ENCODE measurements around the gene WDFY2.
A peak's percentile ranks its signal among the peaks of the same experiment; 100 is the strongest.

The WDFY2 gene

DNA sequence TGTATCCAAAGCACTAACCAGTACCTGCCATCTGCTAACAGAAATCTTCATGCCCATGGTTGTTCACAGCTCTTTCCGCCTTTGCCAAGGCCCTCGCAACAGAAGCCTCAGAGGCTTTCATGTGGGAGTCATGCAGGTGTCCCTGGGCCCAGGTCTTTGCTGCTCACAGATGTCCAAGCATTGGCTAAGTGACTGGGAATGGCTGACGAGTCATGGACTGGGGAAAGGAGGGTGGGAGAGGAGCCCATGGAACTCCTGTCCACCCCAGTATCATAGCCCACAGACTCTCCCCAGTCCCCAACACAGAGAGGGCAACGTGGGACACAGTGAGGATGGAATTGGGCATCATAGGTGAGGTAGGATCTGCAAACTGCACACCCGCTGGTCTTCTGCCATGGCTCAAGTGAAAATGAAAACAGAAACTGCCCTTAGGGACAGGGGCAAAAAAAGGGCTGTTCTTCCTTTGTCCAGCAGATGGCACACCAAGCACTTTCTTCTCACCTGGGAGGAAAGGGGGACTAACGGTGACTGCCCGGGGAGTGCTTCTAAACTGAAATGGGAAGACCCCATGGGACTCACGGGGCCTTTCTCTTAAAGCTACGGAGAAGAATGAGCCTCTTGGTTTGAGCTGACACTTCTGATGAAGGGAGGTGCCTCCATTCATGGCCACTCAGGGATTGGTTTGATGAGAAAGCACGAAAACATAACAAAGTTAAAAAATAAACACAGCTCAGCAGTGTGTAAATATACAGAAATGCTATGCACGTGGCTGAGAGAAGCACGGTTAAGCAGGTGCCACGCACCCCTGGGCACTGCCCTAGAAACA, 230.8 kb downstream of the WDFY2 start:
- TF ChIP-seq, protein P1, sequence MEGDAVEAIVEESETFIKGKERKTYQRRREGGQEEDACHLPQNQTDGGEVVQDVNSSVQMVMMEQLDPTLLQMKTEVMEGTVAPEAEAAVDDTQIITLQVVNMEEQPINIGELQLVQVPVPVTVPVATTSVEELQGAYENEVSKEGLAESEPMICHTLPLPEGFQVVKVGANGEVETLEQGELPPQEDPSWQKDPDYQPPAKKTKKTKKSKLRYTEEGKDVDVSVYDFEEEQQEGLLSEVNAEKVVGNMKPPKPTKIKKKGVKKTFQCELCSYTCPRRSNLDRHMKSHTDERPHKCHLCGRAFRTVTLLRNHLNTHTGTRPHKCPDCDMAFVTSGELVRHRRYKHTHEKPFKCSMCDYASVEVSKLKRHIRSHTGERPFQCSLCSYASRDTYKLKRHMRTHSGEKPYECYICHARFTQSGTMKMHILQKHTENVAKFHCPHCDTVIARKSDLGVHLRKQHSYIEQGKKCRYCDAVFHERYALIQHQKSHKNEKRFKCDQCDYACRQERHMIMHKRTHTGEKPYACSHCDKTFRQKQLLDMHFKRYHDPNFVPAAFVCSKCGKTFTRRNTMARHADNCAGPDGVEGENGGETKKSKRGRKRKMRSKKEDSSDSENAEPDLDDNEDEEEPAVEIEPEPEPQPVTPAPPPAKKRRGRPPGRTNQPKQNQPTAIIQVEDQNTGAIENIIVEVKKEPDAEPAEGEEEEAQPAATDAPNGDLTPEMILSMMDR (IDR thresholded peaks at IDR 0.05; ENCODE audit: low read depth, low read length) = peak; percentile 86
- peak; percentile 71 to 73 for DNase-seq (ENCODE audit: low read depth in 2 of 2)

DNA sequence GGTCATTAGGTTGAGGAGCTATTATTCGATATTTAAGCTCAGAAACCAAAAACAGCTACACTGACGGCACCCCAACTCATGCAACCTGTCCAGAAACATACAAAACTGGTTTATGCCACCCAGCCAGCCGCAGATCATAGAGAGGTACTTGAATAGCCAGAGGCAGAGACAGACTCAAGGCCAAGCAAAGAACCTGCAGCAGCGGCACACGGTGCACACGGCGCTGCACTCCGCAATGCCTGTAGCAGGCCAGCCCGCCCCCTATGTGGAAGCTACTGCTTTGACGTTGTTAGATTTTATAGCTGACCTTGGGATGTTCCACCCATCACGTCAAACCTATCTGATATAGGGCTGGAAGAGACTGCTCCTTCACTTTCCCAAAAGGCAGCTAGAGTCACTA, 231.6 kb downstream of the WDFY2 start:
- TF ChIP-seq, protein P1 (IDR thresholded peaks at IDR 0.05; ENCODE audit: low read depth, low read length) = no peak
- H3K4me3 ChIP-seq (replicated peaks in 1 of 2; ENCODE audit: low read depth in 2 of 2, low read length in 2 of 2) = no peak overlapping the region
- no peak for DNase-seq (ENCODE audit: low read depth in 2 of 2)

More for the DNA sequence above, 230.8 kb downstream of the WDFY2 start:
- peak overlapping the region in 1 of 2 donors; percentile 21 for H3K4me3 ChIP-seq (replicated peaks in 1 of 2; ENCODE audit: low read depth in 2 of 2, low read length in 2 of 2)

DNA sequence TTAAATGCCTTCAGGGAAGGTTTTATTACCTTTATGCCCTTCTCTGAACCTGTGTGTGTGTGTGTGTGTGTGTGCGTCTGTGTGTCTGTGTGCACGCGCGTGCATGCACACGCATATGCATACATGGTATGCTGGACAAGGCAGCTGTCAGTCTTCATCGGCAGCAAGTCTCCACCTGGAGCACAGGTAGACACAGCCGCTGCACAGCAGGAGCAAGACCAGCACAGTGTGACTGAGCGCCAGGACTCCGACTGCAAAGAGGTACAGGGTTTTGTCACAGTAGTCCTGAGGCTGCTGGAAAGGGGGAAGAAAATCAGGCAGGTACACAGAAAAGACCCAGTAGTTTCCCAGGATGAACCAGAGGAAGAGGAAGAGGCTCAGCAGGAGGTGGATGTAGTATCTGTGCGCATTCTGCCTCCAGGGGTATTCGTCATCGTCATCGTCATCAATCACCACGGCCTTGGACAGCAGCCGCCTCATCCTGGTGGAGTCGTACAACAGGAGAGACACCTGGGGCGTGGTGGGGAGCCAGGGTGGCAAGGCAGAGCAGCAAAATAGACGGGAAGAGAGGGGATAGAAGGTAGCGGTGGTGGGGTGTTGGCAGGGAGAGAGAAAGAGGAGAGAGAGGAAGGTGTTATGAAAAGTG, 232.5 kb downstream of the WDFY2 start:
- no peak for DNase-seq (ENCODE audit: low read depth in 2 of 2)
- no peak overlapping the region for H3K4me3 ChIP-seq (replicated peaks in 1 of 2; ENCODE audit: low read depth in 2 of 2, low read length in 2 of 2)
- TF ChIP-seq, protein P1 (IDR thresholded peaks at IDR 0.05; ENCODE audit: low read depth, low read length) = no peak
